Effector memory CD8-positive, alpha-beta T cell (primary cell): ENCODE measurements around the gene PREX1.
A peak's percentile ranks its signal among the peaks of the same experiment; 100 is the strongest.

Experiments
- ATAC-seq: fragments of 150-1000 bp; cut with Tn5 transposase; replicated peaks from 2 replicates; pipeline ENCODE4 v1.10.0; 2021; ENCODE audit warnings: mild to moderate bottlenecking, moderate library complexity
- DNase-seq, 3 experiments: peaks; one replicate each; pipeline ENCODE4 v3.0.0; 2021
- H3K27ac Mint-ChIP-seq, 2 donors: one replicate each; pipeline ENCODE4 v1.8.0; 2022; ENCODE audit warnings: mild to moderate bottlenecking in 2 of 2, mixed read lengths in 2 of 2, moderate library complexity in 2 of 2
- H3K27me3 Mint-ChIP-seq, 2 donors: one replicate each; pipeline ENCODE4 v1.8.0; 2022; ENCODE audit warnings: mixed read lengths in 2 of 2
- H3K36me3 Mint-ChIP-seq: one replicate; pipeline ENCODE4 v1.8.0; 2022; ENCODE audit warnings: mild to moderate bottlenecking, moderate library complexity, mixed read lengths; ENCODE audit not compliant: insufficient read depth
- H3K4me1 Mint-ChIP-seq, 2 donors: one replicate each; pipeline ENCODE4 v1.8.0; 2022; ENCODE audit warnings: low read depth in 2 of 2, mixed read lengths in 2 of 2
- H3K4me3 Mint-ChIP-seq, 2 donors: one replicate each; pipeline ENCODE4 v1.8.0; 2022; ENCODE audit warnings: mild to moderate bottlenecking in 2 of 2, mixed read lengths in 2 of 2, moderate library complexity in 2 of 2
- H3K9me3 Mint-ChIP-seq, 2 donors: one replicate each; pipeline ENCODE4 v1.8.0; 2022; ENCODE audit warnings: mixed read lengths in 2 of 2

Gene PREX1

DNA sequence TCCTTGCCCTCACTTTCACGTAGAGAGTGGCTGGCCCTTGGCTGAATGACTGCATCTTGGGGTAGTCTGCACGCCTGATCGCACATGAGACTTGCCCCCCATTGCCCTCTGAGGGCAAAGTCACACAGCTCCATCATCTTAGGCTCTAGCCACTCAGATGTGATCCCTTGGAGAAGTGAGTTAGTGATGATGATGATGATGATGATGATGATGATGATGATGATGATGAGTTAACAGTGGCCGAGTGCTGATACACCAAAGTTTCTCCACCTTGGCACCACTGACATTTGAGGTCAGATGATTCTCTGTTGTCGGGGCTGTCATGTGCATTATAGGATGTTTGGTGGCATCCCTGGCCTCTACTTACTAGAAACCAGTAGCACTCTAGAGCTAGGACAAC, 84.0 kb downstream of the PREX1 start:
- ATAC-seq = no peak
- Mint-ChIP-seq H3K27ac (peak overlapping the region; percentile 39 to 85), H3K27me3 (no peaks in the 10 kb centered on the region), H3K36me3 (peaks cover 65% of the 10 kb centered on the region), H3K4me3 (no peak overlapping the region), H3K9me3 (no peaks in the 10 kb centered on the region), H3K4me1 (peaks cover 41 to 50% of the 10 kb centered on the region in 2 donors)
- DNase-seq = no peak

- peaks cover 41 to 50% of the 10 kb centered on the region in 2 donors for H3K4me1 Mint-ChIP-seq
- peak overlapping the region; percentile 39 to 85 for H3K27ac Mint-ChIP-seq
- no peak overlapping the region for H3K4me3 Mint-ChIP-seq
- ATAC-seq (no peak), DNase-seq (no peak)
- H3K36me3 Mint-ChIP-seq = peaks cover 70% of the 10 kb centered on the region
- no peaks in the 10 kb centered on the region for H3K27me3 Mint-ChIP-seq
- no peaks in the 10 kb centered on the region for H3K9me3 Mint-ChIP-seq
These were observed 84.7 kb downstream of the PREX1 start for GRCh38 chr20:48742912-48743680.

DNA sequence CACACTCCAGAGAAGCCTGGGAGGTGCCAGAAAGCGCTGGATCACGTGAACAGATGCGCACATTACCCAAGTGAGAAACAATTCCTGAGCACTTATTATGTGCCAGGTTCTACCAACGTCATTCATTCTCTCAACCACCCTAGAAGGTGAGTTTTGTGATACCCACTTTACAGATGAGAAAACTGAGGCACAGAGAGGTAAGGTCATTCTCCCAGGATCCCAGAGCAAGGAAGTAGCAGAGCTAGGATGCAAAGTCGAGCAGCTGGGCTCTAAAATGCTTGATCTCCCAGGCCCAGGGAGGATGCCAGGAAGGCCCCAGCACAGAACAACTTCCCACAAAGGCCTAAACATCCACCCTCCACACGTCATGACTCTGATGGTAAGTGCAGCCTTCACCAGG, 85.6 kb downstream of the PREX1 start:
- Mint-ChIP-seq H3K4me1 (peaks cover 47 to 57% of the 10 kb centered on the region in 2 donors), H3K27ac (peak overlapping the region; percentile 66 to 85)

GRCh38 chr20:48741669-48742068, 86.1 kb downstream of the PREX1 start:
- no peak for ATAC-seq
- no peaks in the 10 kb centered on the region for H3K27me3 Mint-ChIP-seq
- peak overlapping the region in 1 of 2 donors; percentile 66 for H3K27ac Mint-ChIP-seq
- H3K4me3 Mint-ChIP-seq = no peak overlapping the region
- peaks cover 79% of the 10 kb centered on the region for H3K36me3 Mint-ChIP-seq
- no peak for DNase-seq
- no peaks in the 10 kb centered on the region for H3K9me3 Mint-ChIP-seq
- H3K4me1 Mint-ChIP-seq = peaks cover 51 to 62% of the 10 kb centered on the region in 2 donors

More for the DNA sequence above, 85.6 kb downstream of the PREX1 start:
- Mint-ChIP-seq H3K4me3 (no peak overlapping the region), H3K9me3 (no peaks in the 10 kb centered on the region), H3K36me3 (peaks cover 73% of the 10 kb centered on the region), H3K27me3 (no peaks in the 10 kb centered on the region)
- ATAC-seq = no peak
- no peak for DNase-seq

DNA sequence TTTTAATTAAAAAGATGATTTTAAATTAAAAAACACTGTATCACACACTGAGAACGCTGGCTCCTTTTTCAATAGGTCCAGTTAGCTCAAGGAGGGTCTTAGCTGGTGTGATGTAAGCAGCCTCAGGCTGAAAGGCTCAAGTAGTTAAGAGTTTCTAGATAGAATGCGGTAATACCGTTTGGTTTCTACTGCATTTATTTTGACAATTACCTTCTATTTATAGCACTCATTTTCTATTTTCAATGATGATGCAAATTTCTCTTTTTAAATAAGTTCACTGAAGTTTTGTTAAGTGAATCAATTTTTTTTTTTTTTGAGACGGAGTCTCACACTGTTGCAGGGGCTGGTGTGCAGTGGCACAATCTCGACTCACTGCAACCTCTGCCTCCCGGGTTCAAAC, 87.1 kb downstream of the PREX1 start:
- Mint-ChIP-seq H3K4me3 (no peak overlapping the region), H3K4me1 (peaks cover 60 to 66% of the 10 kb centered on the region in 2 donors), H3K27me3 (no peaks in the 10 kb centered on the region), H3K9me3 (no peaks in the 10 kb centered on the region), H3K36me3 (peaks cover 76% of the 10 kb centered on the region), H3K27ac (peak overlapping the region; percentile 83 to 93)
- ATAC-seq = no peak
- no peak for DNase-seq

DNA sequence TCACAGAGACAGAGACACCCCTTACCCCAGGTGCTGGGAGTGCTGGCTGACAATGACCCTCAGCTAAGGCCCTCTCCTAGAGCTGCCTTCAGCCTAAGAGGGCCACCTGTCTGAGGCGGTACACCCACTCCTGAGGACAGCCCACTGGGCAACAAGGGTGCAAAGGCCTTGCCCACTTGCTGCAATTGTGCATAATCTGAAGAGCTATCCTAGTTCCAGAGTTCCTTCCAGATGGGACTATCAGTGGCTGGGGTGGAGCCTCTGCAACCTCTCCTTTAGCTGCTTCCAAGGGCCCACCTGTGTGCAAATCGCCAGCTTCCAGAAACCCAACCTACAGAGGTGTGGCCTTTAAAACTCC, 87.5 kb downstream of the PREX1 start:
- Mint-ChIP-seq H3K4me3 (peak overlapping the region in 1 of 2 donors; percentile 68), H3K9me3 (no peaks in the 10 kb centered on the region), H3K4me1 (peaks cover 62 to 64% of the 10 kb centered on the region in 2 donors), H3K36me3 (peaks cover 73% of the 10 kb centered on the region), H3K27me3 (no peaks in the 10 kb centered on the region), H3K27ac (peak overlapping the region; percentile 83 to 93)
- ATAC-seq (no peak), DNase-seq (no peak)

DNA sequence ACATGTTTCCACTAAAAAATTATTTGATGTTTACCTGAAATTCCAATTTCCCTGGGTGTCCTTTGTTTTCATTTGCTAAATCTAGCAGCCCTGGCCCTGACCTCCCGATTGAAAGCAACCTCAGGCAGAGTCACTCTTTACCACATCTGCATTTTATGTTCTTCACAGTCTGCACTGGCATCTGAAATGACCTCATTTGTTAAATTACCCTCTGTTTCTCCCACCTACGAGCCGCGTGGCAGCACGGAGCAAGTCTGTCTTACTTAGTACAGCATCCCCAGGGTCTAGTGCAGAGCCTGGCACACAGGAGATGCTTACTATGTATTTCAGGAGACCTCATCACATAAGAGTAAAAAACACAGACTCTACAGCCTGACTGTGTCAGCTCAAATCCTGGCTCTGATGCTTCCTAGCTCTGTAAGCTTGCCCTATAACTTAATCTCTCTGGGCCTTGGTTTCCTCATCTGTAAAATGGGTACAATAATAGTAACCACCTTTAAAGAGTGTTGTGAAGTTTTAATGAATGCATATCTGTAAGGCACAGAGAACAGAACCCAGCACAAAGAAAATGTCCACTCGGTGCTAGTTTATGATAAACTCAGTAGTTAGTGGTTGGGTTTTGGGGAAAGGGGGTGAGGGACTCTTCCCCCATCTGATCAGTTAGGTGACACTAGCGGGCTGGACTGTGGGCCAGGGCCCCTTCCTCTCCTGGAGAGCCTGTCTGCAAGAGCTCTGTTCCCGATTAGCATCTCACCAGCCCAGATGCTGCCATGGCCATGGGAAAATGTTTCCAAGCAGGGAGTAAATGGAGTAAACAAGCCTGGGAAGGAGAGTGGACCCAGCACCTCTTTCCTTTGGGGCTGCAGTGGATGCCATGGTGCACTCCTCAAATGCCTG, 88.2 kb downstream of the PREX1 start:
- peak overlapping the region; percentile 83 to 93 for H3K27ac Mint-ChIP-seq
- H3K9me3 Mint-ChIP-seq = no peaks in the 10 kb centered on the region
- DNase-seq (peak in 2 of 3 experiments; percentile 26 to 35), ATAC-seq (peak; percentile 85)
- peaks cover 72% of the 10 kb centered on the region for H3K36me3 Mint-ChIP-seq
- no peaks in the 10 kb centered on the region for H3K27me3 Mint-ChIP-seq
- H3K4me3 Mint-ChIP-seq = peak overlapping the region; percentile 68 to 73
- H3K4me1 Mint-ChIP-seq = peaks cover 62 to 68% of the 10 kb centered on the region in 2 donors

DNA sequence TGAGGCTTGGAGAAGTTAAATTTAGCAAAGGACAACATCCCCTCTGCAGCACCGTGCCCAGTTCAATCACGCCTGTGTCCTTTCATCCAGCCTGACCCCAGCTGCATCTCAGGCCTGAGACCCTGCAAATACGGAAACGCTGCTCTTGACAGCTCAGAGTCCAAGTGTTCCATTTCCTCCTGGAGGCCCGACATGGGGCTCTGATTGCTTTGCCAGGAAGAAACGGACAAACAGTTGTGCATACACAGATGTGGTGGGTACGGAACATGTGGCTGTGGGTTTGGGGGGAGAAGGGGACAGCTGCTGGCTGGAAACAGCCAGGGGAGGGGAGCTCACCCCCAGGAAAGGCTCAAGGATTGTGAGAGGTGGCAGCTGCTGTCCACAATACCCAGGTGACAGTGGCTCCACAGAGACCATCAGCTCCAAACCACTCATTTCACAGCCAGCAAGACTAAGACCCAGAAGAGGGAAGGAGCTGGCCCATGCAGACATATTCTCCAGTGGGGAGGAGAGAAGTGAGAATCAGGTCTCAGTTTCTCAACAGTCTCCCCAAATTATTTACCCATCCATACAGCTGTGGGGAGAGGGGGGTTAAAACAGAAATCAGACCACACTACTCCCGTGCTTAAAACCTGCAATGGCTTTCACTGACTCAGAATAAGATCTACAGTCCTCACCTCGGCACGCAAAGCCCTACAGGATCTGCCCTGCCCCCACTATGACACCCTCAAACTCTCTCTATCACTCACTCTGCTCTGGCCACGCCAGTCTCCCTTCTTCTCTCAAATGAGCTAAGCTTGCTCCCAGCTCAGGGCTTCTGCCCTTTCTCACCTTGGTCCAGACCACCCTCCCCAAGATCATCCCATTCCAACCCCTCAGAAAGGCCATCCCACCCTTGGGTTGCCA, 89.1 kb downstream of the PREX1 start:
- ATAC-seq = peak; percentile 82
- Mint-ChIP-seq H3K36me3 (peaks cover 70% of the 10 kb centered on the region), H3K27me3 (no peaks in the 10 kb centered on the region), H3K9me3 (no peaks in the 10 kb centered on the region), H3K4me3 (peak overlapping the region; percentile 68 to 73), H3K27ac (peak overlapping the region; percentile 83 to 93), H3K4me1 (peaks cover 59 to 66% of the 10 kb centered on the region in 2 donors)
- peak; percentile 38 to 52 (median 42) for DNase-seq

DNA sequence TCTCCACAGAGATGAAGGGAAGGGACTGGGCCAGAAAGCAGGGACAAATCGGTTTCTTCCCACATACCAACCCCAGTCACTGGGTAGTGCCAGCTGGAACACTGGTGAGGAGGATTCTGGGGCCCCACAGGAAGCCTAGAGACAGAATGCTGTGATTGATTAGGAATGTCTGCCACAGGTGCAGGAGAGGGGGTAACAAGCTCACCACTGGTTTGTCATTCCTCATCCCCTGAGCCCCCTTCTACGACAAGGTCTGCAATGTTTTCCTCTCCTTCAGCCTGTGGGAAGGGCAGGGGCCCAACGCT, 89.8 kb downstream of the PREX1 start:
- Mint-ChIP-seq H3K27me3 (no peaks in the 10 kb centered on the region), H3K36me3 (peaks cover 70% of the 10 kb centered on the region), H3K4me3 (peak overlapping the region; percentile 68 to 73), H3K9me3 (no peaks in the 10 kb centered on the region), H3K27ac (peak overlapping the region; percentile 83 to 89), H3K4me1 (peaks cover 59 to 66% of the 10 kb centered on the region in 2 donors)
- ATAC-seq (no peak), DNase-seq (no peak)

- Mint-ChIP-seq H3K27me3 (no peaks in the 10 kb centered on the region), H3K4me1 (peaks cover 61 to 66% of the 10 kb centered on the region in 2 donors), H3K36me3 (peaks cover 68% of the 10 kb centered on the region), H3K4me3 (peak overlapping the region; percentile 68 to 73), H3K27ac (peak overlapping the region; percentile 83 to 89), H3K9me3 (no peaks in the 10 kb centered on the region)
- DNase-seq (no peak), ATAC-seq (no peak)
These were observed 90.2 kb downstream of the PREX1 start for GRCh38 chr20:48737434-48738093.

DNA sequence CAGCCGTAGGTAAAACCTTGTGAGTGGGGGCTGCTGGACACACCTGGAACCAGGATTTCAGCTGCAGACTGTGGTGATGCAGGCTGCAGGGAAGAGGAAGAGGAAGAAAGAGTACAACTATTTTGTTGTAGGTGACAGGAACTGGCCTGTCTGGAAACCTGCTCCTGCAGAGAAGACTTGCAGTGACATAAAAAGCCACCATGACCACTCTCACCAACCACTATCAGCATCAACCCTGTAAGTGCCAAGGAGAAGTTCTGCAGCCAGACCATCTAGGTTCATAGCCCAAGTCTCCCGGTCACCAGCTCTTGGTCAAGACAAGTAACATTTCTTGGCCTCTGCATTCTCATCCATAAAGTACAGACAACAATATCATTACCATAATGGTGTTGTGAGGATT, 91.2 kb downstream of the PREX1 start:
- peak overlapping the region; percentile 68 to 73 for H3K4me3 Mint-ChIP-seq
- H3K27ac Mint-ChIP-seq = peak overlapping the region; percentile 26 to 83
- H3K9me3 Mint-ChIP-seq = no peaks in the 10 kb centered on the region
- peaks cover 70% of the 10 kb centered on the region for H3K36me3 Mint-ChIP-seq
- ATAC-seq = no peak
- H3K4me1 Mint-ChIP-seq = peaks cover 66 to 67% of the 10 kb centered on the region in 2 donors
- DNase-seq = no peak
- no peaks in the 10 kb centered on the region for H3K27me3 Mint-ChIP-seq

DNA sequence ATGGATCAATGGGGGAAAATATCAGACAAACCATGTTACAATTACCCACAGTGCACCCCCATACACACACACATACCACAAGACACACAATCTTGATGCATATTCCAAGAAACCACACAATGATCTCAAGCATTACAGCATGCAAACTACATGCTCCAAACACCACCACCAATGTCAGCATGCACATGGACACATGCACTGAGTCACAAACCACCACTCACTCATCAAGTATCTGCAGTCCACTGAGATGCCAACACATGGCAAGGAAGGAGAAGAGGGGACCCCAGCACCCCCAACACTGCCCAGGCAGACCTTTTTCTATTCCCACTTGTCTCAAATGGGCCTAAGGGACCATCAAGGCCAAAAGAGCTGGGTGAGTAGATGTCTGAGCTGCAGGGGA, 91.6 kb downstream of the PREX1 start:
- no peaks in the 10 kb centered on the region for H3K27me3 Mint-ChIP-seq
- H3K9me3 Mint-ChIP-seq = no peaks in the 10 kb centered on the region
- ATAC-seq = no peak
- peak overlapping the region; percentile 26 to 83 for H3K27ac Mint-ChIP-seq
- no peak for DNase-seq
- peaks cover 69% of the 10 kb centered on the region for H3K36me3 Mint-ChIP-seq
- H3K4me1 Mint-ChIP-seq = peaks cover 64 to 67% of the 10 kb centered on the region in 2 donors
- peak overlapping the region; percentile 4 to 73 for H3K4me3 Mint-ChIP-seq
